AG04449 (cell line): ENCODE measurements around the gene RNF14.

Experiments
- CTCF ChIA-PET: fragments of 350-600 bp; formaldehyde crosslinking; extraction: SDS; loops from one replicate; lab custom pipeline; 2021; ENCODE audit warnings: antibody characterized with exemption; lab: Yijun Ruan, JAX
- POLR2A ChIA-PET: fragments of 400-600, 350-600 bp; formaldehyde crosslinking; extraction: SDS; loops from one replicate; lab custom pipeline; 2020; ENCODE audit warnings: antibody characterized with exemption, inconsistent platforms; lab: Yijun Ruan, JAX
- DNase-seq: peaks from one replicate; pipeline ENCODE4 v3.0.0-alpha.2; 2010; ENCODE audit warnings: low read depth, low spot score
- H3K4me3 ChIP-seq: 2 replicates; pipeline ENCODE4 v1.5.1; 2011; ENCODE audit warnings: low read depth, mild to moderate bottlenecking, control low read depth, low read length
- CTCF ChIP-seq: IDR thresholded peaks from one replicate; pipeline ENCODE4 v1.5.1; 2011; ENCODE audit warnings: mild to moderate bottlenecking, moderate library complexity, low read length, control low read depth, inconsistent platforms; ENCODE audit not compliant: insufficient read depth; ENCODE audit errors: missing control alignments

The RNF14 gene

GRCh38 chr5:141935538-141935937, 33.4 kb upstream of the RNF14 start:
- no peak overlapping the region for H3K4me3 ChIP-seq
- POLR2A ChIA-PET, result no interaction called here
- TF ChIP-seq CTCF, result no peak
- DNase-seq, result no peak
- CTCF ChIA-PET, result interaction anchor here (1.6 to 1.7 kb wide), 2 partner anchors 25 to 244 kb away, joined by 4 read pairs; no protein-coding TSS in a partner anchor

GRCh38 chr5:141940695-141941271, 28.1 kb upstream of the RNF14 start:
- no peak overlapping the region for H3K4me3 ChIP-seq
- DNase-seq, result no peak
- POLR2A ChIA-PET, result interaction anchor here (1.1 to 1.6 kb wide), 2 partner anchors 17 to 248 kb away, joined by 3 to 6 read pairs; partner anchors contain the start of gene DELE1
- no peak for TF ChIP-seq CTCF
- CTCF ChIA-PET, result interaction anchor here (1.0 to 17.0 kb wide), 9 partner anchors 10 to 249 kb away, joined by 4 to 260 read pairs (median 13); partner anchors contain the start of genes DELE1, PCDH1, PCDH12 and RNF14

- POLR2A ChIA-PET, result interaction anchor here (0.6 to 1.6 kb wide), 3 partner anchors 18 to 1250 kb away, joined by 3 to 6 read pairs (median 3); partner anchors contain the start of genes DELE1, HARS1 and HARS2
Observed at GRCh38 chr5:141941307-141941706, 27.6 kb upstream of the RNF14 start.

GRCh38 chr5:141941779-141942178, 27.1 kb upstream of the RNF14 start:
- no peak overlapping the region for H3K4me3 ChIP-seq
- no peak for DNase-seq
- TF ChIP-seq CTCF, result no peak
- ChIA-PET CTCF (interaction anchor here (0.9 to 17.0 kb wide), 8 partner anchors 11 to 250 kb away, joined by 4 to 260 read pairs (median 13); partner anchors contain the start of genes DELE1, PCDH1 and PCDH12), POLR2A (interaction anchor here (0.6 to 1.6 kb wide), 3 partner anchors 18 to 1251 kb away, joined by 3 to 6 read pairs (median 3); partner anchors contain the start of genes DELE1, HARS1 and HARS2)

More at GRCh38 chr5:141941307-141941706, 27.6 kb upstream of the RNF14 start:
- no peak for TF ChIP-seq CTCF
- CTCF ChIA-PET, result interaction anchor here (0.9 to 17.0 kb wide), 10 partner anchors 10 to 249 kb away, joined by 4 to 260 read pairs (median 12); partner anchors contain the start of genes DELE1, PCDH1, PCDH12 and RNF14
- no peak overlapping the region for H3K4me3 ChIP-seq
- no peak for DNase-seq

- TF ChIP-seq CTCF, result no peak
- DNase-seq, result no peak
- H3K4me3 ChIP-seq, result no peak overlapping the region
- ChIA-PET POLR2A (interaction anchor here (1.6 kb wide), 1 partner anchor 19 kb away, joined by 6 read pairs; the partner anchor contains the start of gene DELE1), CTCF (interaction anchor here (1.2 to 17.0 kb wide), 5 partner anchors 11 to 250 kb away, joined by 3 to 260 read pairs (median 13); partner anchors contain the start of genes PCDH12 and RNF14)
Observed at GRCh38 chr5:141942185-141942857, 26.6 kb upstream of the RNF14 start.

- ChIA-PET POLR2A (interaction anchor here (1.0 kb wide), 1 partner anchor 10 kb away, joined by 3 read pairs; no protein-coding TSS in a partner anchor), CTCF (interaction anchor here (1.2 to 17.0 kb wide), 4 partner anchors 15 to 252 kb away, joined by 3 to 260 read pairs (median 32); partner anchors contain the start of genes DELE1, PCDH12 and RNF14)
- no peak for DNase-seq
- no peak overlapping the region for H3K4me3 ChIP-seq
- no peak for TF ChIP-seq CTCF
Observed at GRCh38 chr5:141944076-141944475, 24.8 kb upstream of the RNF14 start.
